H1 (cell line): Measurements from ENCODE around the gene CBLB. TPM values are rescaled to one million over a fixed set of nuclear protein-coding genes. Genes with fewer than 3 reads are reported as not detected.

Experiments used
- CTCF ChIA-PET: fragments of 300-600 bp; sonication (Branson Sonifier 250); formaldehyde crosslinking; loops from one replicate; lab custom pipeline; 2021; ENCODE audit not compliant: partially characterized antibody; lab: Charles Lee
- POLR2A ChIA-PET: fragments of 300-600 bp; sonication (Branson Sonifier 250); formaldehyde crosslinking; loops from one replicate; lab custom pipeline; 2021; ENCODE audit warnings: inconsistent platforms; ENCODE audit not compliant: partially characterized antibody; lab: Charles Lee
- DNase-seq, 2 experiments: peaks; one replicate each; pipeline versions ENCODE4 v3.0.0 to v3.0.0-alpha.2; 2010 to 2022; ENCODE audit warnings: low spot score in 2 of 2, low read depth in 1 of 2, mixed read lengths in 1 of 2
- FAIRE-seq: peaks from 2 replicates; lab custom pipeline; 2011; peaks lifted over from hg19 to GRCh38; lab: Jason Lieb, UNC
- H2AFZ ChIP-seq: 2 replicates; pipeline ENCODE4 v1.8.1; 2012; ENCODE audit warnings: low read length, inconsistent platforms
- H2AK5ac ChIP-seq: 2 replicates; pipeline ENCODE4 v1.6.1; 2013; ENCODE audit warnings: low read depth, low read length
- H2BK120ac ChIP-seq: replicated peaks from 2 replicates; pipeline ENCODE3; 2013; ENCODE audit warnings: low read depth, low read length, inconsistent platforms
- H2BK12ac ChIP-seq: 2 replicates; pipeline ENCODE4 v1.6.1; 2013; ENCODE audit warnings: low read depth, low read length
- H2BK15ac ChIP-seq: 2 replicates; pipeline ENCODE4 v1.6.1; 2013; ENCODE audit warnings: low read length
- H2BK20ac ChIP-seq: 2 replicates; pipeline ENCODE4 v1.6.1; 2013; ENCODE audit warnings: low read length
- H2BK5ac ChIP-seq: 2 replicates; pipeline ENCODE4 v1.6.1; 2013; ENCODE audit warnings: low read depth, low read length
- H3K14ac ChIP-seq: 2 replicates; pipeline ENCODE4 v1.6.1; 2013; ENCODE audit warnings: inconsistent platforms; ENCODE audit not compliant: insufficient read length
- H3K18ac ChIP-seq: 2 replicates; pipeline ENCODE4 v1.6.1; 2013; ENCODE audit warnings: low read length; ENCODE audit errors: extremely low read depth
- H3K23ac ChIP-seq: 2 replicates; pipeline ENCODE4 v1.6.1; 2013; ENCODE audit warnings: inconsistent platforms; ENCODE audit not compliant: insufficient read length
- H3K23me2 ChIP-seq: 2 replicates; pipeline ENCODE4 v1.6.1; 2013; ENCODE audit warnings: low read depth, low read length
- H3K27ac ChIP-seq: 2 replicates; pipeline ENCODE4 v1.6.1; 2011; ENCODE audit warnings: low read depth, low read length, inconsistent platforms
- H3K27me3 ChIP-seq, 4 experiments: replicated peaks in 1 of 4; 1 replicate in 1 of 4; 2 replicates in 3 of 4; pipeline versions ENCODE4 v1.6.1 to v1.8.1; 2011 to 2013; ENCODE audit warnings: low read length in 3 of 4, mild to moderate bottlenecking in 3 of 4, inconsistent platforms in 2 of 4, mixed read lengths in 2 of 4, moderate library complexity in 1 of 4; ENCODE audit not compliant: control insufficient read depth in 3 of 4, insufficient read depth in 3 of 4; ENCODE audit errors: extremely low read depth in 1 of 4
- H3K36me3 ChIP-seq, 4 experiments: 2 replicates each; pipeline versions ENCODE4 v1.6.1 to v1.8.1; 2011 to 2013; ENCODE audit warnings: mild to moderate bottlenecking in 4 of 4, low read length in 3 of 4, moderate library complexity in 2 of 4, control low read depth in 1 of 4, inconsistent platforms in 1 of 4; ENCODE audit not compliant: insufficient read depth in 4 of 4, control insufficient read depth in 2 of 4
- H3K4ac ChIP-seq: replicated peaks from 2 replicates; pipeline ENCODE3; 2013; ENCODE audit warnings: low read length, low read depth, mixed read lengths, inconsistent platforms; ENCODE audit not compliant: insufficient read length
- H3K4me1 ChIP-seq, 4 experiments: replicated peaks in 1 of 4; 1 replicate in 1 of 4; 2 replicates in 3 of 4; pipeline versions ENCODE4 v1.6.1 to v1.8.1; 2011 to 2013; ENCODE audit warnings: low read length in 3 of 4, inconsistent platforms in 2 of 4, mixed read lengths in 1 of 4; ENCODE audit not compliant: insufficient read depth in 4 of 4, control insufficient read depth in 3 of 4
- H3K4me2 ChIP-seq, 2 experiments: 2 replicates each; pipeline versions ENCODE4 v1.6.1 to v1.8.1; 2011 to 2013; ENCODE audit warnings: low read depth in 2 of 2, low read length in 2 of 2, control low read depth in 1 of 2, inconsistent platforms in 1 of 2, mild to moderate bottlenecking in 1 of 2; ENCODE audit not compliant: insufficient read depth in 1 of 2
- H3K4me3 ChIP-seq, 4 experiments: fragments of 200-600, 300-600 bp in 1 of 4; sonication (generic), shearing (Covaris generic), sonication (Bioruptor Twin) in 1 of 4; 2 replicates each; pipeline versions ENCODE4 v1.5.1 to v1.8.1; 2011 to 2016; ENCODE audit warnings: low read length in 4 of 4, low read depth in 3 of 4, control low read depth in 2 of 4, inconsistent platforms in 2 of 4, mild to moderate bottlenecking in 2 of 4, mixed read lengths in 1 of 4, moderate library complexity in 1 of 4; ENCODE audit not compliant: insufficient read depth in 2 of 4; ENCODE audit errors: extremely low read depth in 1 of 4
- H3K56ac ChIP-seq: replicated peaks from 2 replicates; pipeline ENCODE3; 2013; ENCODE audit warnings: low read depth, mild to moderate bottlenecking, mixed read lengths, low read length, inconsistent platforms; ENCODE audit not compliant: insufficient read length
- H3K79me1 ChIP-seq: 2 replicates; pipeline ENCODE4 v1.6.1; 2013; ENCODE audit warnings: low read depth, low read length, control low read depth
- H3K79me2 ChIP-seq, 2 experiments: 2 replicates each; pipeline versions ENCODE4 v1.6.1 to v1.8.1; 2012 to 2013; ENCODE audit warnings: low read length in 2 of 2, mild to moderate bottlenecking in 2 of 2, inconsistent platforms in 1 of 2; ENCODE audit not compliant: insufficient read depth in 2 of 2, control insufficient read depth in 1 of 2
- H3K9ac ChIP-seq, 4 experiments: replicated peaks in 1 of 4; 1 replicate in 1 of 4; 2 replicates in 3 of 4; pipeline versions ENCODE4 v1.6.1 to v1.8.1; 2011 to 2013; ENCODE audit warnings: low read depth in 3 of 4, low read length in 3 of 4, control low read depth in 2 of 4, mild to moderate bottlenecking in 2 of 4, moderate library complexity in 2 of 4, inconsistent platforms in 1 of 4; ENCODE audit errors: extremely low read depth in 1 of 4
- H3K9me3 ChIP-seq, 2 experiments: 2 replicates each; pipeline versions ENCODE4 v1.6.1 to v1.8.1; 2012 to 2013; ENCODE audit warnings: mild to moderate bottlenecking in 2 of 2, moderate library complexity in 2 of 2, control low read depth in 1 of 2, inconsistent platforms in 1 of 2, low read depth in 1 of 2, low read length in 1 of 2, mixed read lengths in 1 of 2; ENCODE audit not compliant: insufficient read depth in 2 of 2
- H4K20me1 ChIP-seq, 2 experiments: replicated peaks in 1 of 2; 2 replicates each; pipeline versions ENCODE3 to v1.8.1; 2011 to 2013; ENCODE audit warnings: inconsistent platforms in 2 of 2, low read length in 2 of 2, mild to moderate bottlenecking in 1 of 2; ENCODE audit not compliant: insufficient read depth in 2 of 2, control insufficient read depth in 1 of 2
- H4K5ac ChIP-seq: 2 replicates; pipeline ENCODE4 v1.6.1; 2013; ENCODE audit warnings: low read length, low read depth, mixed read lengths, inconsistent platforms; ENCODE audit not compliant: insufficient read length
- H4K8ac ChIP-seq: 2 replicates; pipeline ENCODE4 v1.8.0; 2013; ENCODE audit warnings: mild to moderate bottlenecking, moderate library complexity, low read length, inconsistent platforms; ENCODE audit not compliant: insufficient read depth; ENCODE audit errors: extremely low read depth
- H4K91ac ChIP-seq: replicated peaks from 2 replicates; pipeline ENCODE3; 2013; ENCODE audit warnings: low read length, mixed read lengths, inconsistent platforms; ENCODE audit not compliant: insufficient read length
- WGBS, 2 experiments: shearing (Covaris generic) in 1 of 2; methylation state at CpG; one replicate each; pipeline versions ENCODE4 v1.1.6 to v1.1.7; 2013 to 2015; ENCODE audit warnings: low lambda C conversion rate in 2 of 2, mixed read lengths in 2 of 2, inconsistent platforms in 1 of 2, low coverage in 1 of 2, missing lambda C conversion rate in 1 of 2; ENCODE audit not compliant: insufficient replicate concordance in 2 of 2, insufficient coverage in 1 of 2, insufficient read length in 1 of 2; ENCODE audit errors: extremely low coverage in 1 of 2, missing lambda C conversion rate in 1 of 2; 5-methylcytosine and 5-hydroxymethylcytosine counted together
- polyA plus RNA-seq, 7 experiments: library from polyadenylated mRNA; depleted of rRNA in 3 of 7; stranded (reverse) in 5 of 7; unstranded in 2 of 7; fragments of >200 nt in 5 of 7; fragments of 200-250 nt in 2 of 7; gene quantifications; 1 replicate in 5 of 7; 2 replicates in 1 of 7; 4 replicates in 1 of 7; pipeline versions ENCODE4 v1.2.1 to v1.2.3, GENCODE V29; 2011 to 2013; ENCODE audit warnings: missing spikeins in 2 of 7, mixed read lengths in 2 of 7
- total RNA-seq: library from RNA; stranded (reverse); fragmentation: NEBNext Ultra II Directional; extraction: Animal tissue kit (Norgen Biotek cat#: 25700); gene quantifications from 2 replicates; pipeline ENCODE4 v1.2.1, GENCODE V29; 2021
- TF ChIP-seq, protein P1 (sequence below): IDR thresholded peaks from 2 replicates; pipeline ENCODE4 v1.6.1; 2012; ENCODE audit warnings: inconsistent platforms

CBLB gene
- total and polyA plus RNA-seq, 2 of the 8 experiments (the other 6 are each of a cell fraction or from before 2014, with no cell fraction given), result 14.5 to 26.0 TPM

DNA sequence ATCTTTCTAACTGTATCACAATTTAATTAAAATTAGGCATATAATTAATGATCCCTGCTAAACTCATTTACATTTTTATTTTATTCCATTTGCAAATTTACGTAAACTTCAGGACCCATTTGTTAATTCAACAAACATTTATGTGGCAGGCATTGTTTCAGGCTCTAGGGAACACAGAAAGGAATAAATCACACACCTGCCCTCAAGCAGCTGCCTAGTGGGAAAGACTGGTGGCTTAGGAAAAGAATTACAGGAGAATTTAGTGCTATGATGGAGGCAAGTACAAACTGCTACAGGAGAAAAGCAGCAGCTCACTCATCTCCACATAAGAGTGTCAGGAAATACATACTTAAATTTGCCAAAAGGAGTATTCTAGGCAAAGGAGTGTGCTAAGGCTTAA is 11.2 kb downstream of the CBLB start:
- Histone ChIP-seq H3K14ac (no peak overlapping the region), H3K9me3 (no peaks in the 10 kb centered on the region), H3K23me2 (peaks cover 2% of the 10 kb centered on the region; the same call in 1 of the 2 replicates), H3K79me1 (no peaks in the 10 kb centered on the region; the same call in 1 of the 2 replicates), H2BK20ac (no peak overlapping the region), H3K18ac (no peak overlapping the region), H2AFZ (no peak overlapping the region), H3K56ac (no peak overlapping the region), H2BK5ac (no peak overlapping the region), H3K36me3 (peaks cover 0 to 29% (median 0%) of the 10 kb centered on the region in 4 experiments; a peak in 4 of 8 replicates), H4K8ac (no peak overlapping the region), H3K27ac (no peak overlapping the region), H3K23ac (no peak overlapping the region), H3K4me1 (no peaks in the 10 kb centered on the region; a peak in 1 of 7 replicates), H3K4me3 (no peak overlapping the region), H4K5ac (no peak overlapping the region), H3K79me2 (peaks cover 0 to 53% of the 10 kb centered on the region in 2 experiments; a peak in 2 of 4 replicates), H4K20me1 (no peaks in the 10 kb centered on the region), H3K9ac (no peak overlapping the region), H2BK120ac (no peak overlapping the region), H4K91ac (no peak overlapping the region), H3K4ac (no peak overlapping the region), H2BK15ac (no peak overlapping the region), H2AK5ac (no peak overlapping the region), H3K27me3 (no peaks in the 10 kb centered on the region), H3K4me2 (no peak overlapping the region), H2BK12ac (no peak overlapping the region)
- DNase-seq, result no peak
- TF ChIP-seq, protein P1, sequence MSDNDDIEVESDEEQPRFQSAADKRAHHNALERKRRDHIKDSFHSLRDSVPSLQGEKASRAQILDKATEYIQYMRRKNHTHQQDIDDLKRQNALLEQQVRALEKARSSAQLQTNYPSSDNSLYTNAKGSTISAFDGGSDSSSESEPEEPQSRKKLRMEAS, result no peak
- 92% methylated on average over 1 of the region's 1 CpG; no CpG with 5 or more reads in 1 of the 2 experiments for WGBS, 2 experiments
- CTCF ChIA-PET, result no interaction called here
- POLR2A ChIA-PET, result no interaction called here
- FAIRE-seq, result no peak
